AG04450 (cell line): ENCODE results near the gene PRC1. TPM values are rescaled to one million over a fixed set of nuclear protein-coding genes. Genes with fewer than 3 reads are reported as not detected.
A peak's percentile ranks its signal among the peaks of the same experiment; 100 is the strongest.

Experiments used
- CTCF ChIA-PET: fragments of 300-600, 350-600 bp; formaldehyde crosslinking; extraction: SDS; loops from one replicate; lab custom pipeline; 2022; ENCODE audit warnings: antibody characterized with exemption, inconsistent platforms; lab: Charles Lee
- POLR2A ChIA-PET: fragments of 350-600 bp; formaldehyde crosslinking; extraction: SDS; loops from one replicate; lab custom pipeline; 2021; ENCODE audit warnings: antibody characterized with exemption, inconsistent platforms; lab: Yijun Ruan, JAX
- DNase-seq: peaks from one replicate; pipeline ENCODE4 v3.0.0-alpha.2; 2011; ENCODE audit warnings: low read depth, low spot score
- H3K27ac ChIP-seq: one replicate; pipeline ENCODE4 v1.5.1; 2012; ENCODE audit warnings: low read depth, low read length, control low read depth
- H3K27me3 ChIP-seq: one replicate; pipeline ENCODE4 v1.6.0; 2012; ENCODE audit warnings: low read length; ENCODE audit not compliant: control insufficient read depth, insufficient read depth
- H3K4me3 ChIP-seq: 2 replicates; pipeline ENCODE4 v1.5.1; 2011; ENCODE audit warnings: mild to moderate bottlenecking, low read depth, low read length, control low read depth
- H3K9me3 ChIP-seq: 2 replicates; pipeline ENCODE4 v1.5.1; 2012; ENCODE audit warnings: low read length; ENCODE audit not compliant: control insufficient read depth, insufficient read depth
- polyA plus RNA-seq: library from polyadenylated mRNA; depleted of rRNA; stranded (reverse); fragments of >200 nt; gene quantifications from 2 replicates; pipeline ENCODE4 v1.2.3, GENCODE V29; 2011
- TF ChIP-seq, protein P1 (sequence below): IDR thresholded peaks from 2 replicates; pipeline ENCODE4 v1.5.1; 2011; ENCODE audit warnings: low read depth, low read length, control low read depth, inconsistent platforms

The PRC1 gene
- polyA plus RNA-seq, 1 experiment = 77.5 TPM

DNA sequence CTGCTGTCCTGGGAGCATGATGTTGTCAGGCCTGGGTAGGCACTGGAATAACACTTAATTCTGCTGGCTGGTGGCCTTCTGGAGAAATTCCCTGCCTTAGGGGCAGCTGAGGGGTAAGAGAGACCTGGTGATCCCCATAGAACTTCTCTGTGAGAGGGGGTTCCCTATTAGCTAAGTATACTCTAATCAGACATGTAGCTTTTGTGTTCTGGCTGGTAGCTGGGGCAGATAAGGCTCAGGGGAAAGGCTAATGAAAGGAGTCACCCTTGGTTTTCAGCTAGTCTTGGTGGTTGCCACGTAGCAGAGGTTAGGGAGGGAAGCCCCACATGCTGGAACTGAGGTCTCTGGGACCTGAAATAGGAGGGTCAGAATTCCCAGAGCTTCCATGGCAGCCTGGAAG lies 61.0 kb downstream of the PRC1 start:
- ChIA-PET POLR2A (no interaction called here), CTCF (interaction anchor here (0.8 to 7.4 kb wide), 24 partner anchors 7 to 613 kb away, joined by 3 to 98 read pairs (median 6); partner anchors contain the start of genes BLM, FES, MAN2A2 and RCCD1)
- DNase-seq = no peak
- H3K27me3 ChIP-seq = no peaks in the 10 kb centered on the region
- H3K9me3 ChIP-seq = no peaks in the 10 kb centered on the region; the same call in 1 of the 2 replicates
- TF ChIP-seq, protein P1, sequence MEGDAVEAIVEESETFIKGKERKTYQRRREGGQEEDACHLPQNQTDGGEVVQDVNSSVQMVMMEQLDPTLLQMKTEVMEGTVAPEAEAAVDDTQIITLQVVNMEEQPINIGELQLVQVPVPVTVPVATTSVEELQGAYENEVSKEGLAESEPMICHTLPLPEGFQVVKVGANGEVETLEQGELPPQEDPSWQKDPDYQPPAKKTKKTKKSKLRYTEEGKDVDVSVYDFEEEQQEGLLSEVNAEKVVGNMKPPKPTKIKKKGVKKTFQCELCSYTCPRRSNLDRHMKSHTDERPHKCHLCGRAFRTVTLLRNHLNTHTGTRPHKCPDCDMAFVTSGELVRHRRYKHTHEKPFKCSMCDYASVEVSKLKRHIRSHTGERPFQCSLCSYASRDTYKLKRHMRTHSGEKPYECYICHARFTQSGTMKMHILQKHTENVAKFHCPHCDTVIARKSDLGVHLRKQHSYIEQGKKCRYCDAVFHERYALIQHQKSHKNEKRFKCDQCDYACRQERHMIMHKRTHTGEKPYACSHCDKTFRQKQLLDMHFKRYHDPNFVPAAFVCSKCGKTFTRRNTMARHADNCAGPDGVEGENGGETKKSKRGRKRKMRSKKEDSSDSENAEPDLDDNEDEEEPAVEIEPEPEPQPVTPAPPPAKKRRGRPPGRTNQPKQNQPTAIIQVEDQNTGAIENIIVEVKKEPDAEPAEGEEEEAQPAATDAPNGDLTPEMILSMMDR = no peak
- H3K27ac ChIP-seq = no peak overlapping the region
- no peak overlapping the region for H3K4me3 ChIP-seq

DNA sequence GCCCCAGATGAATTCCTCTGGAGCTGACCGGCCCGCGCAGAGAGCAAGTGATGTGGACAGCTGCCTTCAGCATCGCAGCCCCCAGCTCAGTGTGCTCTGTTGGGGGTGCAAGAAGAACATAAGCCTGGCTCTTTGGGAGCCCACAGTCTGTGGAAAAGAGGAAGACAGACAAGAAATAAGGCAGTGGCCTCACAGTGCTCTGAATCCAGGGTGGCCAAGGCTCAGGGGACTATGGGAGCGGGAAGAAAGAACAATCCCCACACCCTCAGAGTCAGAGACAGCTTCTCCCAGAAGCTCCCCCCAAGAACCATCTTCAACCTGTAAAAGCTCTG lies 61.7 kb downstream of the PRC1 start:
- no peak overlapping the region for H3K27ac ChIP-seq
- POLR2A ChIA-PET = interaction anchor here (0.9 kb wide), 1 partner anchor 10 kb away, joined by 3 read pairs; no protein-coding TSS in a partner anchor
- 0 out of 2 replicates have a peak overlapping the region, but pooled peaks have one; percentile 17 for H3K4me3 ChIP-seq
- no peaks in the 10 kb centered on the region for H3K27me3 ChIP-seq
- no peak for DNase-seq
- CTCF ChIA-PET = interaction anchor here (0.5 to 7.4 kb wide), 34 partner anchors 10 to 1870 kb away, joined by 3 to 98 read pairs (median 5); partner anchors contain the start of genes BLM, FES, MAN2A2 and RCCD1
- no peaks in the 10 kb centered on the region; the same call in 1 of the 2 replicates for H3K9me3 ChIP-seq
- TF ChIP-seq, protein P1 = no peak

DNA sequence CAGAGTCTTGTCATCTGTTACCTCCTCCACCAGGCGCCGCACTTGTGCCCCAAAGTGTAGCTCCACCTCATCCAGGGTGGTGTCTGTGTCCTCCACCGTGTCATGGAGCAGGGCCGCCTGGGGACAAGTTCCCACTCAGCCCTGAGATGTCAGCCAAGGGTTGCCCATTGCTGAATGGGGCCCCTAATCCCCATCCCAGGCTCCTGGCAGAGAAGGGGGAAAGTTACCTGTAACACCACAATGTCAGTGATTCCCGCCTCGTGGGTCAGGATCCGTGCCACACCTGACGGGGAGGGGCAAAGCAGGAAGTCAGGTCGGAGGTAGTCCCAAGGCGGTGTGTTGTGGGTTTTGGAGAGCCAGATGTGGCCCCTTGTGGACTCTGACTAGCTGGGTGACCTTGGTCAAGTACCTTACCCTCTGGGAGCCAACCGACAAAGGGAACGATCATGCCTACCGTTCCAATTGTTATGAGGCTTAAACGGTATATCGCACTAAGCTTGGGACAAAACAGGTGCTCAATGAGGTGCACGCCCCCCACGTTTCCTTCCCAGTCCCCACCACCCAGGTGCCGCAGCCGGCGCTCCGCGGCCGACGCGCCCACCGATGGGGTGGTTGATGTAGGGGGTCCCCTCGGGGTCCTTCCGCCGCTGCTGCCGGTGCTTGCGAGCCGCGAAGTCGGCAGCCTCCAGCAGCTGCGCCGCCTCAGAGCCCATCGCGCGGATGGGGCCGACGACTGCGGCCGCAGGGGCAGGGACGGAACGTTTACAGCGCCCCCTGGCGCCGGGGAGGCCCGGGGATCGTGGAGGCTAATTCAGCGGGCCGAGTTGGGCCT lies 62.3 kb downstream of the PRC1 start, which contains the start of gene HDDC3:
Gene HDDC3, minus strand, starts transcription at position 722 of the 832 bp plus-strand sequence. Its CDS starts 9 bp downstream, at position 713.
- ChIA-PET CTCF (interaction anchor here (0.5 to 7.4 kb wide), 35 partner anchors 10 to 1900 kb away, joined by 3 to 98 read pairs (median 5); partner anchors contain the start of genes BLM, FES, MAN2A2 and RCCD1), POLR2A (interaction anchor here (0.9 kb wide), 1 partner anchor 9 kb away, joined by 3 read pairs; no protein-coding TSS in a partner anchor)
- TF ChIP-seq, protein P1 = peak; percentile 90
- Histone ChIP-seq H3K27me3 (no peaks in the 10 kb centered on the region), H3K9me3 (no peaks in the 10 kb centered on the region; the same call in 1 of the 2 replicates), H3K4me3 (peak within 1 kb of the TSS; percentile 91), H3K27ac (peak within 1 kb of the TSS; percentile 11)
- DNase-seq = peak; percentile 58

DNA sequence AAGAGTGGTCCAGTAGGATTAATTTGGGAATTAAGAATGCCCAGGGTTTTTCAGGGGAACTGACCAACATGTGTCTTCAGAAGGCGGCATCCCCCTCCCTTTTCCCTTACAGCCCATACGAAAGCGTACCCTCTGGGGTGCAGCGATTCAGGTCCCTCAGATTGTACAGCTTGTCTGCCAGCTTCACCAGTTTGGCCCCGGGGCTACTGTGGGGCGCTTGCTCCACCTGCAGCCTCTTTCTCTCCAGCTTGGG lies 62.8 kb downstream of the PRC1 start:
- ChIA-PET CTCF (interaction anchor here (0.6 to 7.4 kb wide), 16 partner anchors 9 to 606 kb away, joined by 3 to 98 read pairs (median 6); partner anchors contain the start of genes BLM, FES and MAN2A2), POLR2A (interaction anchor here (0.6 to 1.0 kb wide), 2 partner anchors 10 to 118 kb away, joined by 3 read pairs; no protein-coding TSS in a partner anchor)
- peak overlapping the region; percentile 91 for H3K4me3 ChIP-seq
- H3K27ac ChIP-seq = no peak overlapping the region
- no peak for DNase-seq
- TF ChIP-seq, protein P1 = no peak
- no peaks in the 10 kb centered on the region; the same call in 1 of the 2 replicates for H3K9me3 ChIP-seq
- no peaks in the 10 kb centered on the region for H3K27me3 ChIP-seq
